Left ventricle myocardium inferior (tissue), 1 donor: ENCODE results near the gene WDR33. TPM values are rescaled to one million over a fixed set of nuclear protein-coding genes. Genes with fewer than 3 reads are reported as not detected.
"Not testable (repeated sequence)": the region's sequence is repeated elsewhere in the genome, so short reads cannot be mapped to it uniquely, and the experiment has no call there.

Source experiments
- DNase-seq: peaks from one replicate; pipeline ENCODE4 v3.0.0-alpha.2; 2020
- H3K27ac ChIP-seq: fragments of 200-600 bp; replicated peaks from 2 replicates; pipeline ENCODE4 v1.8.0; 2021
- H3K27me3 ChIP-seq: fragments of 200-600 bp; 2 replicates; pipeline ENCODE4 v1.8.0; 2021; ENCODE audit warnings: low read depth
- H3K36me3 ChIP-seq: fragments of 200-600 bp; 2 replicates; pipeline ENCODE4 v1.8.0; 2021
- H3K4me1 ChIP-seq: fragments of 200-600 bp; 2 replicates; pipeline ENCODE4 v1.8.0; 2021
- H3K4me3 ChIP-seq: fragments of 200-600 bp; 2 replicates; pipeline ENCODE4 v1.8.0; 2021; ENCODE audit warnings: mild to moderate bottlenecking, moderate library complexity
- H3K9me3 ChIP-seq: fragments of 200-600 bp; replicated peaks from 2 replicates; pipeline ENCODE4 v1.8.0; 2021
- intact Hi-C: fragments of 100-400 bp; cut with micrococcal nuclease; formaldehyde crosslinking; loops from one replicate; pipeline ENCODE4 v1.11.0; 2022
- total RNA-seq: library from RNA; stranded (reverse); fragmentation: NEBNext Ultra II Directional; extraction: Animal tissue kit (Norgen Biotek cat#: 25700); gene quantifications from one replicate; pipeline ENCODE4 v1.2.1, GENCODE V29; 2021
- TF ChIP-seq, protein P1 (sequence below): fragments of 200-600 bp; IDR thresholded peaks from 2 replicates; pipeline ENCODE4 v1.8.0; 2021; ENCODE audit warnings: antibody characterized with exemption, mild to moderate bottlenecking, borderline replicate concordance
- donor health status: DM: no; HTN: yes; CAD: no; lungs with severe emphysema.

WDR33 gene
- total RNA-seq, 1 donor from 2014 or later, result 38.9 TPM

DNA sequence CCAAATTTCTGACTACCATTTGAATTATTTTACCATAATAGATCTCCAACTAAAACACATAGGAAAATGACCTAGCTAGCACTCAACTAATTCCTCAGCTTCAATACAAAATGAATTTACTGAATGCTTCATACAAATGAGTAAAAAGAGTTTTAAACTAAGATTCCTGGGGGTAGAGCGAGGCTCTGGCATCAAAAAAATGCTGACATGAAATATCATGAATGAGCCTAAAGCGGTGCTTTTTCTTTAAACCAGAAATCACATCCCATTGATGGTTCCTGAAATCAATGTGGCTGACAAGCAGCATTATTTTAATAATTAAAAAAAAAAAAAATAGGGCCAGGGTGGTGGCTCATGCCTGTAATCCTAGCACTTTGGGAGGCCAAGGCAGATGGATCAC is 32.1 kb downstream of the WDR33 start:
- no peak overlapping the region for H3K27ac ChIP-seq
- H3K4me3 ChIP-seq, result no peak overlapping the region
- H3K36me3 ChIP-seq, result no peaks in the 10 kb centered on the region
- intact Hi-C loops, result no loop called here
- TF ChIP-seq, protein P1, sequence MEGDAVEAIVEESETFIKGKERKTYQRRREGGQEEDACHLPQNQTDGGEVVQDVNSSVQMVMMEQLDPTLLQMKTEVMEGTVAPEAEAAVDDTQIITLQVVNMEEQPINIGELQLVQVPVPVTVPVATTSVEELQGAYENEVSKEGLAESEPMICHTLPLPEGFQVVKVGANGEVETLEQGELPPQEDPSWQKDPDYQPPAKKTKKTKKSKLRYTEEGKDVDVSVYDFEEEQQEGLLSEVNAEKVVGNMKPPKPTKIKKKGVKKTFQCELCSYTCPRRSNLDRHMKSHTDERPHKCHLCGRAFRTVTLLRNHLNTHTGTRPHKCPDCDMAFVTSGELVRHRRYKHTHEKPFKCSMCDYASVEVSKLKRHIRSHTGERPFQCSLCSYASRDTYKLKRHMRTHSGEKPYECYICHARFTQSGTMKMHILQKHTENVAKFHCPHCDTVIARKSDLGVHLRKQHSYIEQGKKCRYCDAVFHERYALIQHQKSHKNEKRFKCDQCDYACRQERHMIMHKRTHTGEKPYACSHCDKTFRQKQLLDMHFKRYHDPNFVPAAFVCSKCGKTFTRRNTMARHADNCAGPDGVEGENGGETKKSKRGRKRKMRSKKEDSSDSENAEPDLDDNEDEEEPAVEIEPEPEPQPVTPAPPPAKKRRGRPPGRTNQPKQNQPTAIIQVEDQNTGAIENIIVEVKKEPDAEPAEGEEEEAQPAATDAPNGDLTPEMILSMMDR, result no peak
- no peaks in the 10 kb centered on the region for H3K27me3 ChIP-seq
- peaks cover 57% of the 10 kb centered on the region for H3K4me1 ChIP-seq
- no peaks in the 10 kb centered on the region for H3K9me3 ChIP-seq
- no peak for DNase-seq

DNA sequence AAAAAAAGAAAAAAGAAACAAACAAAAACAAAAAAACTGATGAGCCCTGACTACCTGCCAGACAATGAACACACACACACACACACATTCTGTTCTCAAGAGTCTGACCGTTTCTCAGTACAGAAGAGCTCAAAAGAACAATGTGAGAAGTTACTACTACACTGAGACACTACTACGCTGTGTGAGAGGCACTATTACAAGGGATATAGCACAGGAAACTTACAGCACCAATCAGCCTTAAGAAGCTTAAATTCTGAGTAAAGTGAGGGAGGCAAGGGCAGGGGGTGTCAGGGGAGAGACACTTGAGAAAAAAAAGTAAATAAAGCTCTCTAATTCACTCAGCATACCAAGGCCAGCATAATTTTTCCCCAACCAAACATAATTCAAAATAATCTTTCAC is 32.5 kb downstream of the WDR33 start:
- intact Hi-C loops, result no loop called here
- H3K27me3 ChIP-seq, result no peaks in the 10 kb centered on the region
- H3K27ac ChIP-seq, result no peak overlapping the region
- H3K36me3 ChIP-seq, result no peaks in the 10 kb centered on the region
- H3K4me3 ChIP-seq, result no peak overlapping the region
- H3K4me1 ChIP-seq, result peaks cover 55% of the 10 kb centered on the region
- TF ChIP-seq, protein P1, result no peak
- no peaks in the 10 kb centered on the region for H3K9me3 ChIP-seq
- DNase-seq, result no peak

GRCh38 chr2:127776122-127776780 is 34.7 kb downstream of the WDR33 start:
- intact Hi-C loops, result no loop called here
- Histone ChIP-seq H3K9me3 (no peaks in the 10 kb centered on the region), H3K36me3 (no peaks in the 10 kb centered on the region), H3K4me1 (peaks cover 34% of the 10 kb centered on the region), H3K4me3 (no peak overlapping the region), H3K27ac (peak overlapping the region; percentile 41), H3K27me3 (no peaks in the 10 kb centered on the region)
- DNase-seq, result no peak
- TF ChIP-seq, protein P1, result no peak

DNA sequence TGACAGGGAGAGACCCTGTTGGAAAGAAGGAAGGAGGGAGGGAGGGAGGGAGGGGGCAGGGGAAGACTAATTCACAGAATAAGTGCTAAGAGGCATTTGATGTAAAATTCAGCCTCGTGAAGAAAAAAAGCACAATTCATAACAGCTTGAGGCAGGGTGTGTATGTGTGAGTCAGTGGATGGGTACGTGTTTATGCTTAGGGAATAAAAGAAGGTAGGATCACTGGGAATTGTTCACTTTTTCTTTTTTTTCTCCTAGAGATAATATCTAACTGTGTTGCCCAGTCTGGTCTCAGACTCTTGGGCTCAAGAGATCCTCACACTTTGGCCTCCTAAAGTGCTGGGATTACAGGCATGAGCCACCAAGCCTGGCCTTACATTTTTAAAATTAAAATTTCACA is 39.2 kb downstream of the WDR33 start:
- no peak overlapping the region for H3K27ac ChIP-seq
- intact Hi-C loops, result no loop called here
- TF ChIP-seq, protein P1, result no peak

DNA sequence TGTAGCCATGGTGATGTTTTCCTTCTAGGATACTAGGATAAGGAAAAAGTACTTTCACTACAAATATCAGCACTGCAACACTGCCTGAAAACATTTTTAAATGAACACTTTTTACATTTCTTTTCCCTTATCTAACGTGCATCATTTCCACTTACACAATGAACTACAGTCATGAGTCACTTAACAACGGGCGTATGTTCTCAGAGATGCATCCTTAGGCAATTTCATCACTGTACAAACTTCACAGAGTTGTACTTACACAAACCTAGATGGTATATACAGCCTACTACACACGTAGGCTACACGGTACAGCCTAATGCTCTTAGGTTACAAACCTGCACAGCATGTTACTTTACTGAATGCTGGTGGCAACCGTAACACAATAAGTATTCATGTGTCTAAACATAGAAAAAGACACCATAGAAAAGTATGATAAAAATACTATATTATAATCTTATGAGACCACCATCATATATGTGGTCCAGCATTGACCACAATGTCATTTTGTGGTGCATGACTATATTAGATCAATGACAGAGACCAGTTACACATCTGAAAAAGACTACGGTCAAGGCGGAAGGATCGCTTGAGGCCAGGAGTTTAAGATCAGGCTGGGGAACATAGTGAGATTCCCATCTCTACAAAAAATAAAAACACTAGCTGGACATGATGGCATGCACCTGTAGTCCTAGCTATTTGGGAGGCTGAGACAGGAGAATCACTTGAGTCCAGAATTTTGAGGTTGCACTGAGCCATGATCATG is 39.8 kb downstream of the WDR33 start:
- Histone ChIP-seq H3K36me3 (peaks cover 35% of the 10 kb centered on the region), H3K27ac (no peak overlapping the region), H3K4me3 (no peak overlapping the region), H3K9me3 (no peaks in the 10 kb centered on the region), H3K27me3 (no peaks in the 10 kb centered on the region), H3K4me1 (peaks cover 7% of the 10 kb centered on the region)
- DNase-seq, result no peak
- TF ChIP-seq, protein P1, result no peak
- intact Hi-C loops, result no loop called here

More for the DNA sequence above, 39.2 kb downstream of the WDR33 start:
- peaks cover 29% of the 10 kb centered on the region for H3K36me3 ChIP-seq
- no peak for DNase-seq
- H3K27me3 ChIP-seq, result no peaks in the 10 kb centered on the region
- peaks cover 13% of the 10 kb centered on the region for H3K4me1 ChIP-seq
- no peaks in the 10 kb centered on the region for H3K9me3 ChIP-seq
- H3K4me3 ChIP-seq, result no peak overlapping the region

GRCh38 chr2:127770534-127770933 is 40.4 kb downstream of the WDR33 start:
- H3K27me3 ChIP-seq, H3K4me3 ChIP-seq, H3K4me1 ChIP-seq, H3K9me3 ChIP-seq, DNase-seq, H3K27ac ChIP-seq, intact Hi-C loops: not testable (repeated sequence)
- peaks cover 40% of the 10 kb centered on the region for H3K36me3 ChIP-seq
